NCI-H2107 (cell line): ENCODE measurements around the gene SOX5.
"Not testable (repeated sequence)": the region's sequence is repeated elsewhere in the genome, so short reads cannot be mapped to it uniquely, and the experiment has no call there.

ENCODE experiments used
- DNase-seq: peaks from one replicate; lab custom pipeline; 2025; lab: John Stamatoyannopoulos, UW

Gene SOX5

GRCh38 chr12:23831739-23832138 lies 117.7 kb downstream of the SOX5 start:
- no peak for DNase-seq

DNA sequence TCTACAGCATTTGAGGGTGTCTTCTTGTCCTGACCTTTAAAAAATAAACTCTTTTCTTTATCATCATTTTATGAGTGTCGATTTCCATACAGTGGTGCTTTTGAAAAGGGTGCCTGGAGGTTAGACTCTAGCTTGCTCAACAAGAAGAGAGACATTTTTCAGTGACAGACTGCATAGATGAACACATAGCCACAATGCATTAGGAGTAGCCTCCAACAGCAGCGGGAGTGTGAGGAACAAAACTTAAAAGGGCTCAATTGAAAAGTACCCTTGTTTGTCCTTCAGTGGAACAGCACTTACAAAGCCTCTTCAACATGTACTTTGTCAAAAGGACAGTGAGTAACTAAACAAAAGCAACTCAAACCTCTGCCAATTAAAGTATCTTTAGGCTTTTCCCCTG lies 119.3 kb downstream of the SOX5 start:
- no peak for DNase-seq

DNA sequence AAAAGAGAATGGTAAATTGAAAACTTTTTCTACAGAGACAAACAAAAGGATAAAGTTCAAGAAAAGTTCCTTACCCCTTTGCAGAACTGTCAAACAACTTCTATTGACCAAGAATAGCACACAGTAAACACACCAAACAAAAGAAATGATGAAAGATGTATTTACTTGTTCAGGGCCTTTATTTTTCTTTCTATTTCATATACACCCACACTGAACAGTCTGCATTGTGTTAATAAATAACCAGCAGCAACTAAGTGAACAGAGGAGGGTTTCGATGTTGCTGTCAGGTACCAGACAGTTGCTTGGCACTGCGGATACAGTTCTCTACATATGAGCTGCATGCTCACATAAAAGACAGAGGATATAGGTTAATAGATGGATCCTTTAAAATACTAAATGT lies 122.1 kb downstream of the SOX5 start:
- no peak for DNase-seq

GRCh38 chr12:23825124-23825523 lies 124.3 kb downstream of the SOX5 start:
- not testable (repeated sequence) for DNase-seq

- DNase-seq, result no peak
These were observed 125.1 kb downstream of the SOX5 start for GRCh38 chr12:23824358-23824757.

- not testable (repeated sequence) for DNase-seq
These were observed 126.6 kb downstream of the SOX5 start for GRCh38 chr12:23822883-23823282.

DNA sequence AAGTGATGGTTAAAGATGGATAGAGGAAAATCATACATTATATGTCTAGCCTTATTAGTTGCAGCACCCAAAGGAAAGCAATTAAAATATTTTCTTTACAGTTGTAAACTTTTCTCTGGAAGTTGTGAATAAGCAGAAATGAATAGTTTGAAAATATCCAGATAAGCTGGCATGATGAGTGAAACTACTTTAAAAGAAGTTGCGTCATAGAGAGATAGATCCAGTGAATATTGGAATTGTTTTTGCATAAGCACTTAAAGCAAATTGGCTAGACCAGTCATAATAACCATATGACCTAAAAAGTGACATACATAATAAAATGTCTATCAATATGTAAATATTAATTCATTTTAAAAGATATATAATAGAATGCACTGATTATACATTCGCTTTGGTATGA lies 132.1 kb downstream of the SOX5 start:
- DNase-seq, result no peak

DNA sequence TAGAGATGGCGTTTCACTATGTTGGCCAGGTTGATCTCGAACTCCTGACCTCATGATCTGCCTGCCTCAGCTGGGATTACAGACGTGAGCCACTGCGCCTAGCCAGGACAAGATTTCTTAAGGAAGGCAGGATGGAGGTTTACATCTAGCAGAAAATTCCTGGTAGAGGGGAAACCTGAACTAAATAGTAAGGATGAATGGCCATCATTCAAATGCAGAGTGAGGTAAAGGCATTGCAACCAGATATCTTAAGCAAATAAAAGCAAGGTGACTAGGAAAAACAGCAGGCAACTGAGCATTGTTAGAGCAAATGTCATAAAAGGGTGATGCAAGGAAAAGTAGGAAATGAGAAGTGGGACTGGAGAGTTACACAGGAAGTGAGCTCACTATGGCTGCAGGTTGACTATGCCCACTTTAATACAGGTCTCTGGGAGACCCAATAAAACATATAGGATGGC lies 133.0 kb downstream of the SOX5 start:
- no peak for DNase-seq

GRCh38 chr12:23815810-23816209 lies 133.7 kb downstream of the SOX5 start:
- DNase-seq, result no peak

DNA sequence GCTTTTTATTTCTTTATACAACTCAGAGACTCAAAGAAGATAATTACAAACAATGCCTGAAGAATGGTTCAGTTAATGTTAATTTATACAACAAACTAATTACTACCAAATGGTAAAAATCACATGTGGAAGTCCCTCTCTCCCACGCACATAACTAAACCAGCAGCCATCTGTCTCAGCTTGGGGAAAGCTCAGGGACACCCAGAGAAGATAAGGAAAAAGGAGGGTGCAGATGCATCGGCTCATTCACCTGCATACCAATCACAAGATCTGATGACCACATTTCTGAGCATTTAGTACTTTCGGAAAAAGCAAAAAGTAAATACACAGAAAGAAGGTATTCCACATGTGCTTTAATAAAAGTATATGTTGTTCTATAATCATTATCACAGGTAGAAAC lies 136.3 kb downstream of the SOX5 start:
- no peak for DNase-seq

DNA sequence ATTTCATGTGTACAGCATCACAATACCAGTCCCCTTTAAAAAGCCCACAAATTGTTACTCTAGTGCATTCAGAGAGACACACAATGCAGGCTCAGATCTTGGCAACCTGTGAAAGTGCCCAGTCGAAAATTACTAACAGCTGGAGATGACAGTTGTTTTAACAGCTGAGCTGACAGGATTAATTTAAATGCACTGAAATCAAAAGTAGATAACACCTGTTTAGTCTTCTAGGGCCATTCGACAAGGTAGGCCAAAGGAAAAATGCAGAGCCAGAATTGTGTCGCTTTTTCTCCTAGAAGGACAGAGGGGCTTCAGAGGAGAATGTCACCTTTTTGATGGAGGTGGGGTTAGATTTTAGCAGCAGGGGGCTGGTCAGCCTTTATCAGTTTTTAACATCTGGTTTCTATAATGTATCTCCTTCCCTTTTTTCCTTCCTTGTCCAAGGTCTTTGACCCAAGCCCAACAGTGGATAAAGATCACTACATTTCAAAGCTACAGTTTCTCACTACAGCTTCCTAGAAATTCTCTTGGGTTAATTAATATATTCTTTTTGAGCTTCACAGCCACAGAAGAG lies 139.1 kb downstream of the SOX5 start:
- no peak for DNase-seq

GRCh38 chr12:23803540-23803939 lies 145.9 kb downstream of the SOX5 start:
- no peak for DNase-seq

GRCh38 chr12:23795494-23795893 lies 154.0 kb downstream of the SOX5 start:
- no peak for DNase-seq

DNA sequence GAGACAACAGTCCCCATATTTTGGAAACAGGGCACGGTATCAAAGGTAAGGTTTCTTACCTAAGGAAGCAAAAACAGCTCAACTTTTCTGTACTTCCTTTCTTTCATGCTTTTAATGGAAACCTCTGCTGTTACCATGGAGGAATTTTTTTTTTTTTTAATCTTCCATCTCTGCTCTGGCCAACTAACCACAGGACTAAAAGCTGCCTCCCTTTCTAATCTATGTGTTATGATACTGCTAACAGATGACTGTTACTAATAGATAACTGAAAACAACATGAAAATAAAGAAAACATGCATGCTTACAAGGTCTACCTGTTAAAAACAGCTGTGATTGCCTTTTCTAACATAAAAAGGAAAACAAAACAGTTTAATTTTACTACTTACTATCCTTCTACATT lies 168.4 kb downstream of the SOX5 start:
- DNase-seq, result no peak

GRCh38 chr12:23775208-23775607 lies 174.3 kb downstream of the SOX5 start:
- no peak for DNase-seq

GRCh38 chr12:23771240-23771949 lies 178.1 kb downstream of the SOX5 start:
- DNase-seq, result no peak

DNA sequence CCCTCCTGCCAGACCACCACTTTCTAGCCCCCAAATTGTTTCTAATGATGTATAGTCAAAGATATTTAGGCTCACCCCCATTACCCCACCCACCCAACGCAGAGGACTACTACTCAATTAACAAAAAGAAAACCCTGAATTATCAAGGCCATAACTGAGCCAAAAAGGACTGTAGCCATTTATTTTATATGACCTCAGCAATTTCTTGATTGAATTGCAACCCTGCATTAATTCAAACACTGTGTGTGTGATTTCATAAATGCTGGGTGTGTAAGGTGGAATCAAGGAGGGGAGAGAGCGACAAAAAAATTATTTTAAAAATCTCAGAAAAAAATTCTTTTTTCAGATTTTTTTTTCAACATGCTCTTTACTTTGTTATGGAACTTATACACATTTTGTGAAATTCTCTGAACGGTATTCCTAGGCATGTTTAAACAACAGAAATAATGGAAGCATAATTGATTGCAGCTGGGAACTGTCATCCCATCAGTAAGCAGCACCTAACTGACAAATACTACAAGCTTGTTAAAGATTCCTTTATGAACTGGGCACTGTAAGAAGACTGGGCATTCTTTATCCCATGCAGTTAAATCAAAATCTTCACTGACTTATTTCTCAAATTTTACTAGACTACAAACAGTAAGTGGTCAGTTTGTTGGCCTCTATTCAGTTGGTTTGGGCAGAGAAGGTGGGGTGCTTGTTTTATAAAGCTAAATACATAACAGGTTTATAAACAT lies 179.1 kb downstream of the SOX5 start:
- DNase-seq, result no peak

DNA sequence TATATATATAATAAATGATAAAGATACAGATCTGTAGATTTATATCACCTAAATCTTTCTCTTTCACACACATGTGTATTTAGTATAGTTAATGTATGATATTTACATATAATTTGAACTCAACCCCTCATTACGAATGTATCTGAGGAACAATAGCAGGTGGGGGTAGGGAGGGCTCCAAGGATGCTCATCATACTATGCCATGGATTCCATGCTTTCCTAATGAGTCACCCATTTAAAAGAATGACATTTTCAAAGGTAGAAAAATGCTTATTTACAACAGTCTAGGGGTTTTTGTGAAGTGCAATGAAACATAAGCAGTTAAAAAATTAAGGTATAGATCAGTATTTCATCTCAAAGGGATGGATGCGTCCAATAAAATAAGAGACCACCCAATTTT lies 181.6 kb downstream of the SOX5 start:
- DNase-seq, result no peak

GRCh38 chr12:23763724-23764123 lies 185.7 kb downstream of the SOX5 start:
- no peak for DNase-seq

- DNase-seq, result no peak
These were observed 189.0 kb downstream of the SOX5 start for GRCh38 chr12:23760495-23760894.

- DNase-seq, result no peak
These were observed 190.9 kb downstream of the SOX5 start for GRCh38 chr12:23758608-23759007.

DNA sequence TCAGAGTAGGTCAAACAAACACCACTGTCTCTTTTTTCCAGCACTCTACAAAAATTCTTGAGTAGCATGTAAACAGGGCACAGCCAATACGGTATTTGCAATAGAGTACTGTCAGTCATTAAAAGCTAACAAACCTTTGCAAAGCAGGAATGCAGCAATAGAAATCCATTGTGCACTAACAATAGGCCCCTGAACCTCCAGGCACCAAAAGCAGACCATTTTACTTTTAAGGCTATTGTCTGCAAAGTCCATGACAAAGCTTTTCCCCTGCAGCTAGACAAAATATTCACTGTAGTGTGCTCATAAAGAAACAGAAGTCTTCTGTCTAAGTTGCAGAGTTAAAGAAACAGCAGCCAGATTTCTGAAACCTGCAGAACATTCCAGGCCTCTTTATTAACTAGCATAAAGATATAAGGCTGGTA lies 191.9 kb downstream of the SOX5 start:
- no peak for DNase-seq

DNA sequence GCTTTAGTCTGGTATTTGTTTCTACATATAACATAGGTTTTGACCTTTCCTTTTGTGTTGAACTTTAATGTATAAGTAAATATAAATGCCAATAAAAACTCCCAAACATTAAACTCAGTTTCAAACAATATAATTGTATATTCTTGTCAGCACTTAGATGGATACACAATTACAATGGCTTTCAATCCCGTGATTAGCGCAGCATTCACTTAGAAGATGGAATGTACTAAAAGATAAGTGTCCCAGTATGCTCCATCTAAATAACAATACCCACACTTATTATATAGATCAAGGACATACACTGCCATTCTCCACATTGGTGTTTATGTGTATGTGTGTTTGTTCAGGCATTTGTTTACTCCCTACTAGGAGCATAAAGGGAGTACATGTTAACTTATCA lies 193.1 kb downstream of the SOX5 start:
- no peak for DNase-seq
